LHCN-M2 (cell line): ENCODE results near the gene ITPRIPL2. TPM values are rescaled to one million over a fixed set of nuclear protein-coding genes. Genes with fewer than 3 reads are reported as not detected.

Experiments used
- total RNA-seq: library from RNA; depleted of rRNA; stranded (reverse); fragments of >200 nt; gene quantifications from 2 replicates; pipeline ENCODE4 v1.2.3, GENCODE V29; 2014; rRNA removed

ITPRIPL2 gene
- total RNA-seq, 1 experiment from 2014 or later, result 42.3 TPM

Other genes with a start within 250 kb of the ITPRIPL2 start
- gene SMG1, start 187.6 kb upstream of the ITPRIPL2 start, total RNA-seq, result 21.1 and 31.6 TPM in 2 replicates
- gene TMC7, start 130.0 kb upstream of the ITPRIPL2 start, total RNA-seq, result 2.1 and 2.8 TPM in 2 replicates
- gene COQ7, start 46.4 kb upstream of the ITPRIPL2 start, total RNA-seq, result 11.9 and 17.8 TPM in 2 replicates
- gene SYT17, start 54.3 kb downstream of the ITPRIPL2 start, total RNA-seq, result 0.45 TPM in 1 of 2 replicates, not detected in the other
- not detected in 2 replicates for gene CLEC19A, start 171.8 kb downstream of the ITPRIPL2 start, total RNA-seq